ENCODE results near the gene LPXN.

DNA sequence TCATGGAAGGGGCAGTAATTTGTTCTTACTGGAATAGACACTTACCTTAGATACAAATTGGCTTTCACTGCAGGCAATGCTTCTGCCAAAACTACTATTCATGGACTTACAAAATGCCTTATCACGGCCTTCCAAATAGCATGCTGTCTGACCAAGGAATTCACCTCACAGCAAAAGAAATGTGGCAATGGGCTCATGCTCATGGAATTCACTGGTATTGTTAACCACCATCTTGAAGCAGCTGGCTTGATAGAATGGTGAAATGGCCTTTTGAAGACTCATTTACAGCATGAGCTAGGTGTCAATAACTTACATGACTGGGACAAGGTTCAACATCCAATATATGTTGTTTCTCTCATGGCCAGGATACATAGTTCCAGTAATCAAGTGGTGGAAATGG, 89.7 kb downstream of the LPXN start:
- TF ChIP-seq, protein P1, sequence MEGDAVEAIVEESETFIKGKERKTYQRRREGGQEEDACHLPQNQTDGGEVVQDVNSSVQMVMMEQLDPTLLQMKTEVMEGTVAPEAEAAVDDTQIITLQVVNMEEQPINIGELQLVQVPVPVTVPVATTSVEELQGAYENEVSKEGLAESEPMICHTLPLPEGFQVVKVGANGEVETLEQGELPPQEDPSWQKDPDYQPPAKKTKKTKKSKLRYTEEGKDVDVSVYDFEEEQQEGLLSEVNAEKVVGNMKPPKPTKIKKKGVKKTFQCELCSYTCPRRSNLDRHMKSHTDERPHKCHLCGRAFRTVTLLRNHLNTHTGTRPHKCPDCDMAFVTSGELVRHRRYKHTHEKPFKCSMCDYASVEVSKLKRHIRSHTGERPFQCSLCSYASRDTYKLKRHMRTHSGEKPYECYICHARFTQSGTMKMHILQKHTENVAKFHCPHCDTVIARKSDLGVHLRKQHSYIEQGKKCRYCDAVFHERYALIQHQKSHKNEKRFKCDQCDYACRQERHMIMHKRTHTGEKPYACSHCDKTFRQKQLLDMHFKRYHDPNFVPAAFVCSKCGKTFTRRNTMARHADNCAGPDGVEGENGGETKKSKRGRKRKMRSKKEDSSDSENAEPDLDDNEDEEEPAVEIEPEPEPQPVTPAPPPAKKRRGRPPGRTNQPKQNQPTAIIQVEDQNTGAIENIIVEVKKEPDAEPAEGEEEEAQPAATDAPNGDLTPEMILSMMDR (conservative IDR thresholded peaks at IDR 0.05; ENCODE audit: low read length) = no peak
- TF ChIP-seq EZH2phosphoT487 (IDR thresholded peaks at IDR 0.05; ENCODE audit: borderline replicate concordance) = no peak
